DOHH2 (cell line): ENCODE results near the gene STK32C.
A peak's percentile ranks its signal among the peaks of the same experiment; 100 is the strongest.
"Not testable (repeated sequence)": the region's sequence is repeated elsewhere in the genome, so short reads cannot be mapped to it uniquely, and the experiment has no call there.

Experiments
- H3F3A ChIP-seq: fragments of 200-600 bp; sonication (generic), shearing (Covaris generic); 2 replicates; pipeline ENCODE4 v1.6.0; 2016; ENCODE audit warnings: antibody characterized with exemption, mild to moderate bottlenecking; ENCODE audit not compliant: control insufficient read depth, insufficient read depth
- H3K27ac ChIP-seq: fragments of 200-600 bp; sonication (generic); 2 replicates; pipeline ENCODE4 v1.5.1; 2014; ENCODE audit warnings: low read depth, mild to moderate bottlenecking, low read length, moderate library complexity
- H3K27me3 ChIP-seq: fragments of 200-600 bp; sonication (generic); 2 replicates; pipeline ENCODE4 v1.6.1; 2014; ENCODE audit warnings: mild to moderate bottlenecking, low read length, mixed read lengths; ENCODE audit not compliant: control insufficient read depth
- H3K36me3 ChIP-seq: fragments of 200-600 bp; sonication (generic); 2 replicates; pipeline ENCODE4 v1.6.1; 2014; ENCODE audit warnings: mild to moderate bottlenecking, low read length, moderate library complexity, mixed read lengths; ENCODE audit not compliant: control insufficient read depth
- H3K4me1 ChIP-seq: fragments of 200-600 bp; sonication (generic); 2 replicates; pipeline ENCODE4 v1.6.1; 2014; ENCODE audit warnings: mild to moderate bottlenecking, low read length, mixed read lengths; ENCODE audit not compliant: control insufficient read depth
- H3K4me2 ChIP-seq: fragments of 200-600 bp; sonication (generic); 2 replicates; pipeline ENCODE4 v1.6.0; 2014; ENCODE audit warnings: mild to moderate bottlenecking, low read length, moderate library complexity
- H3K4me3 ChIP-seq: fragments of 200-600 bp; sonication (generic); 2 replicates; pipeline ENCODE4 v1.5.1; 2014; ENCODE audit warnings: mild to moderate bottlenecking, low read length, mixed read lengths
- H3K79me2 ChIP-seq: fragments of 200-600 bp; sonication (generic); 2 replicates; pipeline ENCODE4 v1.6.1; 2014; ENCODE audit warnings: mild to moderate bottlenecking, low read length, mixed read lengths; ENCODE audit not compliant: control insufficient read depth
- H3K9me2 ChIP-seq: fragments of 200-600 bp; sonication (generic); replicated peaks from 2 replicates; pipeline ENCODE4 v1.6.1; 2014; ENCODE audit warnings: mild to moderate bottlenecking, low read length, mixed read lengths; ENCODE audit not compliant: control insufficient read depth
- H3K9me3 ChIP-seq: fragments of 200-600 bp; sonication (generic); 2 replicates; pipeline ENCODE4 v1.6.1; 2014; ENCODE audit warnings: antibody characterized with exemption, low read length, mixed read lengths; ENCODE audit not compliant: control insufficient read depth, insufficient read depth
- H4K20me1 ChIP-seq: fragments of 200-600 bp; sonication (generic); 2 replicates; pipeline ENCODE4 v1.6.0; 2014; ENCODE audit warnings: low read depth, mild to moderate bottlenecking, antibody characterized with exemption, low read length, moderate library complexity; ENCODE audit not compliant: control insufficient read depth, insufficient read depth
- EZH2phosphoT487 ChIP-seq: fragments of 200-600 bp; sonication (generic); IDR thresholded peaks from 2 replicates; pipeline ENCODE4 v1.6.1; 2017; ENCODE audit warnings: borderline replicate concordance, mild to moderate bottlenecking, antibody characterized with exemption, low read length, moderate library complexity, mixed read lengths
- TF ChIP-seq, protein P1 (sequence below): fragments of 200-600 bp; sonication (generic); IDR thresholded peaks from one replicate; pipeline ENCODE4 v1.5.1; 2014; ENCODE audit warnings: antibody characterized with exemption, mild to moderate bottlenecking, low read depth, low read length; ENCODE audit not compliant: poor library complexity, severe bottlenecking

Gene STK32C

DNA sequence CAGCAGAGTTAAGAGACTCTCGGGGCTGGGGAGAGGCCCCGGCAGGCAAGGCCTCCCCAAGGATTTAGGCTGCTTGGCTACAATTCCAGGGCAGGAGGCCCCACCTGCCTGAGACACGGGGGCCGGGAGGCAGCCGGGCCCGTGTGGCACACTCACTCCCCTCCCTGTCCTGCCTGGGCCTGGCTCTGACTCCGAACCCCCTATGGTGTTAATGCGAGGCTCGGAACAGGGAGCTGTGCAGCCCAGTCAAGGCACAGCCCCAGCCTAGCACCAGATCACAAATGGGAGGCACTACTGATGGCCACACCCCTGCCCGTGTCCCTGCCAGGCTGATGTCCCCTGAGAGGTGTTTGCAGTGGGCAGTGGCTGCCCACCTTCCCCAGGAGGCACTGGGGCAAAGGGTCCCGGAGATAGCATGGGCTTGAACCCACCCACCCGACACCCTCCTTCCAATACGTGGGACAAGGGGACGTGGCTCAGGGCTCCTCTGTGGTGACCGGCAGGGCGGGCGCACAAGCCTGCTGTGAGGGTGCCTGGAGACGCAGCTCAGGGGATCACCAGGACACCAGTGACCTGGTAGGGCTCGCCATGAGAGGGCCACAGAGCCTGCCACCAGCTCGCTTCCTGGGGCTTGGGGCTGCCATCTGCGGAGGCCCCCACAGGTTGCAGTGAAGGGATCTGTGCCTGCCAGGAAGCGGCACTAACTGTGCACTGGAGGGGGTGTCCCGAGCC lies 84.0 kb downstream of the STK32C start:
- Histone ChIP-seq H3K9me3 (no peaks in the 10 kb centered on the region), H3K4me1 (no peaks in the 10 kb centered on the region), H4K20me1 (no peaks in the 10 kb centered on the region), H3K27me3 (no peaks in the 10 kb centered on the region), H3K4me2 (no peak overlapping the region), H3K9me2 (no peaks in the 10 kb centered on the region), H3K4me3 (no peak overlapping the region), H3K27ac (no peak overlapping the region), H3K36me3 (no peaks in the 10 kb centered on the region), H3F3A (no peaks in the 10 kb centered on the region), H3K79me2 (no peaks in the 10 kb centered on the region)
- no peak for TF ChIP-seq EZH2phosphoT487

DNA sequence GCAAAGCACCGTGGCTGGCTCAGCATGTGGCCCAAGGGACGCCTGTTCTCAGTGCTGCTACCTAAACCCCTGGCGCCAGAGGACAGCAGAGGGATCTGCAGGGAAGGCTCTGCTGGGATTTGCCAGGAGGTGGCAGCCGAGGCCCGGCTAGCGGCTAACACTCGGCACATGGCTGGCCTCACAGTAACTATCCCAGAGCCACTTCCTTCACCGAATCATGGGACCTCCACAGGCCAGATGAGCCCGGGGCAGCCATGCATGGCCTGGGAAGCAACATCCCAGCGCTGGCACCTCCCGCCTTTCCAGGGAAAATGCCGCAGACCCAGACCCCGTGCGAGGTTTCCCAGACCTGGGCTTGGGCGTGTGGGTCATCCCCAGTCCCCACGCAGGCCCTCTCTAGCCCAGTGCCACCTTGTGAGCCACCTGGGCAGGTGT lies 84.6 kb downstream of the STK32C start:
- no peaks in the 10 kb centered on the region for H3F3A ChIP-seq
- TF ChIP-seq EZH2phosphoT487 = no peak
- TF ChIP-seq, protein P1, sequence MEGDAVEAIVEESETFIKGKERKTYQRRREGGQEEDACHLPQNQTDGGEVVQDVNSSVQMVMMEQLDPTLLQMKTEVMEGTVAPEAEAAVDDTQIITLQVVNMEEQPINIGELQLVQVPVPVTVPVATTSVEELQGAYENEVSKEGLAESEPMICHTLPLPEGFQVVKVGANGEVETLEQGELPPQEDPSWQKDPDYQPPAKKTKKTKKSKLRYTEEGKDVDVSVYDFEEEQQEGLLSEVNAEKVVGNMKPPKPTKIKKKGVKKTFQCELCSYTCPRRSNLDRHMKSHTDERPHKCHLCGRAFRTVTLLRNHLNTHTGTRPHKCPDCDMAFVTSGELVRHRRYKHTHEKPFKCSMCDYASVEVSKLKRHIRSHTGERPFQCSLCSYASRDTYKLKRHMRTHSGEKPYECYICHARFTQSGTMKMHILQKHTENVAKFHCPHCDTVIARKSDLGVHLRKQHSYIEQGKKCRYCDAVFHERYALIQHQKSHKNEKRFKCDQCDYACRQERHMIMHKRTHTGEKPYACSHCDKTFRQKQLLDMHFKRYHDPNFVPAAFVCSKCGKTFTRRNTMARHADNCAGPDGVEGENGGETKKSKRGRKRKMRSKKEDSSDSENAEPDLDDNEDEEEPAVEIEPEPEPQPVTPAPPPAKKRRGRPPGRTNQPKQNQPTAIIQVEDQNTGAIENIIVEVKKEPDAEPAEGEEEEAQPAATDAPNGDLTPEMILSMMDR = peak; percentile 66

DNA sequence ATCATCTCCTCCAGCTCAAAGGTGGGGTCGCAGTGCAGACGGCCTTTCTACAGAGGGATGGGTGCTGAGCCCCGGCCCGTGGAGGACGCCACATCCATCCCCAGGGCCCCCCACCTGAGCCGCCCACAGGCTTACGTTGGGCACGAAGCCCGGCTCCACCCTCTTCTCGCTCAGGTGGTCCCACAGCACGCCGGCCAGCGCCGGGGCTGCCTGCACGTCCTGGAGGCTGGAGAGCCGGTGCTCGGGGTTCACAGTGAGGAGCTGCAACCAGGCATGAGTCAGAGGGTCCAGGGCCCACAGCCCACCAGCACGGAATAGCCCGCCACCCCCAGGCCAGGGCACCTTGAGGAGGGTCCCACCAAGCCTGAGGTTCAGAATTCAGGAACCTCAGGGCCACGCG lies 85.0 kb downstream of the STK32C start:
- Histone ChIP-seq H3K4me1 (no peaks in the 10 kb centered on the region), H3K79me2 (no peaks in the 10 kb centered on the region), H3K36me3 (no peaks in the 10 kb centered on the region), H3K4me3 (no peak overlapping the region), H3K27me3 (no peaks in the 10 kb centered on the region), H3F3A (no peaks in the 10 kb centered on the region), H4K20me1 (no peaks in the 10 kb centered on the region), H3K9me3 (no peaks in the 10 kb centered on the region), H3K9me2 (no peaks in the 10 kb centered on the region), H3K4me2 (no peak overlapping the region), H3K27ac (no peak overlapping the region)
- TF ChIP-seq, protein P1 = no peak
- TF ChIP-seq EZH2phosphoT487 = no peak

More for the DNA sequence above, 84.6 kb downstream of the STK32C start:
- Histone ChIP-seq H3K4me2 (no peak overlapping the region), H3K9me3 (no peaks in the 10 kb centered on the region), H3K36me3 (no peaks in the 10 kb centered on the region), H3K4me3 (no peak overlapping the region), H3K79me2 (no peaks in the 10 kb centered on the region), H3K9me2 (no peaks in the 10 kb centered on the region), H3K27me3 (no peaks in the 10 kb centered on the region), H3K27ac (no peak overlapping the region), H4K20me1 (no peaks in the 10 kb centered on the region), H3K4me1 (no peaks in the 10 kb centered on the region)

DNA sequence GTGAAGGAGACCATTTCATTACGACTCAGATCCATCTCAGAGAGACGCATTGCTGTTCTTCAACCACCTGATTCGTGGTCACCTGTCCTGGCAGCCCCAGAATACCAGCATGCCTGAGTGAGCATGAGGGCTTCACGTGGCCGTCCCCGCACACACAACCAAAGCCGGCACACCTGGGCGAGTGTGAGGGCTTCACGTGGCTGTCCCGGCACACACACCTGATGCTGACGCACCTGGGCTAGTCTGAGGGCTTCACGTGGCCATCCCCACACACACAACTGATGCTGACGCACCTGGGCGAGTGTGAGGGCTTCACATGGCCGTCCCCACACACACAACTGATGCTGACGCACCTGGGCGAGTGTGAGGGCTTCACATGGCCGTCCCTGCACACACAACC lies 86.8 kb downstream of the STK32C start:
- H3F3A ChIP-seq, H3K27ac ChIP-seq, H3K4me3 ChIP-seq, H3K4me1 ChIP-seq, H3K79me2 ChIP-seq, H3K36me3 ChIP-seq, H3K9me2 ChIP-seq, H3K9me3 ChIP-seq, H4K20me1 ChIP-seq, H3K27me3 ChIP-seq, H3K4me2 ChIP-seq: not testable (repeated sequence)
